Spinal cord (tissue), 10 donors: ENCODE measurements around the gene DGCR8. TPM values are rescaled to one million over a fixed set of nuclear protein-coding genes. Genes with fewer than 3 reads are reported as not detected.
A peak's percentile ranks its signal among the peaks of the same experiment; 100 is the strongest.

Experiments used
- DNase-seq, 6 donors: peaks; one replicate each; pipeline versions ENCODE4 v3.0.0 to v3.0.0-alpha.2; 2013 to 2015; ENCODE audit warnings: low spot score in 6 of 6, low read depth in 4 of 6
- H3K27ac ChIP-seq: one replicate; pipeline ENCODE4 v1.5.1; 2013; ENCODE audit warnings: low read depth, low read length, control low read depth
- H3K27me3 ChIP-seq: one replicate; pipeline ENCODE4 v1.6.1; 2013; ENCODE audit warnings: low read length; ENCODE audit not compliant: control insufficient read depth, insufficient read depth
- H3K36me3 ChIP-seq: one replicate; pipeline ENCODE4 v1.6.1; 2013; ENCODE audit warnings: low read length; ENCODE audit not compliant: control insufficient read depth, insufficient read depth
- H3K4me1 ChIP-seq: one replicate; pipeline ENCODE4 v1.6.1; 2013; ENCODE audit warnings: low read length; ENCODE audit not compliant: control insufficient read depth, insufficient read depth
- H3K4me3 ChIP-seq: one replicate; pipeline ENCODE4 v1.5.1; 2013; ENCODE audit warnings: low read depth, low read length, control low read depth
- H3K9me3 ChIP-seq: one replicate; pipeline ENCODE4 v1.6.1; 2013; ENCODE audit warnings: low read length; ENCODE audit not compliant: control insufficient read depth, insufficient read depth
- WGBS: methylation state at CpG from one replicate; pipeline ENCODE4 v1.1.5; 2013; ENCODE audit warnings: missing lambda C conversion rate; ENCODE audit not compliant: insufficient coverage; 5-methylcytosine and 5-hydroxymethylcytosine counted together
- polyA plus RNA-seq, 2 donors: library from polyadenylated mRNA; unstranded; fragments of 120-200 nt; gene quantifications; one replicate each; pipeline ENCODE4 v1.2.1, GENCODE V29; 2013; ENCODE audit not compliant: insufficient read length in 2 of 2
- total RNA-seq, 2 donors: library from RNA; depleted of rRNA in 1 of 2; stranded (reverse); fragments of 120-200 nt in 1 of 2; fragments of >200 nt in 1 of 2; gene quantifications; one replicate each; pipeline versions ENCODE4 v1.2.3 to v1.2.4, GENCODE V29; 2013 to 2014
- donor health status: healthy.

Gene DGCR8
- total and polyA plus RNA-seq, 4 donors, result 20.7 to 58.7 (median 39.0) TPM

- Histone ChIP-seq H3K36me3 (peaks cover 94% of the 10 kb centered on the region), H3K9me3 (no peaks in the 10 kb centered on the region), H3K4me1 (peaks cover 19% of the 10 kb centered on the region), H3K4me3 (no peak overlapping the region), H3K27me3 (no peaks in the 10 kb centered on the region), H3K27ac (no peak overlapping the region)
- WGBS, result 86% methylated on average over 13 of the region's 13 CpGs
- DNase-seq, result no peak
Measured at GRCh38 chr22:20107951-20108756, 28.1 kb downstream of the DGCR8 start.

- Histone ChIP-seq H3K9me3 (no peaks in the 10 kb centered on the region), H3K27ac (no peak overlapping the region), H3K36me3 (peaks cover 99% of the 10 kb centered on the region), H3K4me1 (peaks cover 23% of the 10 kb centered on the region), H3K27me3 (no peaks in the 10 kb centered on the region), H3K4me3 (no peak overlapping the region)
- whole genome bisulfite sequencing, result 83% methylated on average over 10 of the region's 12 CpGs
- DNase-seq, result no peak
Measured at GRCh38 chr22:20108757-20109230, 28.8 kb downstream of the DGCR8 start.

GRCh38 chr22:20109411-20110358 lies 29.6 kb downstream of the DGCR8 start:
- no peak overlapping the region for H3K27ac ChIP-seq

GRCh38 chr22:20110359-20110985 lies 30.4 kb downstream of the DGCR8 start:
- Histone ChIP-seq H3K36me3 (peaks cover 100% of the 10 kb centered on the region), H3K9me3 (no peaks in the 10 kb centered on the region), H3K4me1 (peaks cover 30% of the 10 kb centered on the region), H3K27ac (no peak overlapping the region), H3K27me3 (no peaks in the 10 kb centered on the region), H3K4me3 (no peak overlapping the region)
- 91% methylated on average over 7 of the region's 9 CpGs for whole genome bisulfite sequencing
- DNase-seq, result no peak

More at GRCh38 chr22:20109411-20110358, 29.6 kb downstream of the DGCR8 start:
- 84% methylated on average over 22 of the region's 23 CpGs for WGBS
- no peaks in the 10 kb centered on the region for H3K9me3 ChIP-seq
- H3K27me3 ChIP-seq, result no peaks in the 10 kb centered on the region
- H3K4me3 ChIP-seq, result no peak overlapping the region
- no peak for DNase-seq
- H3K4me1 ChIP-seq, result peaks cover 24% of the 10 kb centered on the region
- peaks cover 100% of the 10 kb centered on the region for H3K36me3 ChIP-seq

GRCh38 chr22:20111045-20111688 lies 31.1 kb downstream of the DGCR8 start:
- WGBS, result 49% methylated on average over 13 of the region's 14 CpGs

GRCh38 chr22:20111689-20112622 lies 31.9 kb downstream of the DGCR8 start:
- WGBS, result 63% methylated on average over 3 of the region's 7 CpGs

More at GRCh38 chr22:20111045-20111688, 31.1 kb downstream of the DGCR8 start:
- Histone ChIP-seq H3K4me3 (no peak overlapping the region), H3K27ac (peak overlapping the region; percentile 7), H3K27me3 (no peaks in the 10 kb centered on the region), H3K9me3 (no peaks in the 10 kb centered on the region), H3K36me3 (peaks cover 100% of the 10 kb centered on the region), H3K4me1 (peaks cover 37% of the 10 kb centered on the region)
- no peak for DNase-seq

GRCh38 chr22:20112623-20113511 lies 32.8 kb downstream of the DGCR8 start:
- Histone ChIP-seq H3K4me3 (no peak overlapping the region), H3K27ac (peak overlapping the region; percentile 47), H3K27me3 (no peaks in the 10 kb centered on the region), H3K36me3 (peaks cover 87% of the 10 kb centered on the region), H3K4me1 (peaks cover 43% of the 10 kb centered on the region), H3K9me3 (no peaks in the 10 kb centered on the region)
- no peak for DNase-seq
- 83% methylated on average over 24 of the region's 26 CpGs for WGBS

More at GRCh38 chr22:20111689-20112622, 31.9 kb downstream of the DGCR8 start:
- peaks cover 42% of the 10 kb centered on the region for H3K4me1 ChIP-seq
- H3K36me3 ChIP-seq, result peaks cover 96% of the 10 kb centered on the region
- no peaks in the 10 kb centered on the region for H3K27me3 ChIP-seq
- H3K27ac ChIP-seq, result peak overlapping the region; percentile 47
- no peak overlapping the region for H3K4me3 ChIP-seq
- DNase-seq, result peak in 1 of 6 donors; percentile 41
- no peaks in the 10 kb centered on the region for H3K9me3 ChIP-seq
